Choroid plexus epithelial cell (primary cell): ENCODE measurements around the gene GNAL.
A peak's percentile ranks its signal among the peaks of the same experiment; 100 is the strongest.

Experiments
- DNase-seq: peaks from one replicate; pipeline ENCODE4 v3.0.0-alpha.2; 2010; ENCODE audit warnings: low read depth
- H3K4me3 ChIP-seq: 2 replicates; pipeline ENCODE4 v1.5.1; 2011; ENCODE audit warnings: low read depth, mild to moderate bottlenecking, control low read depth, low read length, moderate library complexity
- CTCF ChIP-seq: conservative IDR thresholded peaks from 2 replicates; pipeline ENCODE4 v1.5.1; 2011; ENCODE audit warnings: low read depth, mild to moderate bottlenecking, control low read depth, inconsistent platforms, low read length, moderate library complexity

Gene GNAL

GRCh38 chr18:11866764-11867163 is 177.7 kb downstream of the GNAL start:
- no peak overlapping the region for H3K4me3 ChIP-seq
- no peak for DNase-seq
- no peak for TF ChIP-seq CTCF

- no peak overlapping the region for H3K4me3 ChIP-seq
- no peak for TF ChIP-seq CTCF
- no peak for DNase-seq
Measured at GRCh38 chr18:11868230-11868629, 179.2 kb downstream of the GNAL start.

GRCh38 chr18:11871501-11871900 is 182.4 kb downstream of the GNAL start:
- no peak overlapping the region for H3K4me3 ChIP-seq
- DNase-seq, result no peak
- TF ChIP-seq CTCF, result no peak

- DNase-seq, result peak; percentile 66
- TF ChIP-seq CTCF, result peak; percentile 66
- H3K4me3 ChIP-seq, result no peak overlapping the region
Measured at GRCh38 chr18:11872479-11873136, 183.5 kb downstream of the GNAL start.

GRCh38 chr18:11873670-11874340 is 184.7 kb downstream of the GNAL start:
- no peak for TF ChIP-seq CTCF
- H3K4me3 ChIP-seq, result no peak overlapping the region
- DNase-seq, result no peak

GRCh38 chr18:11874676-11875075 is 185.6 kb downstream of the GNAL start:
- no peak overlapping the region for H3K4me3 ChIP-seq
- no peak for DNase-seq
- no peak for TF ChIP-seq CTCF
